ENCODE measurements around the gene RNASE11. TPM values are rescaled to one million over a fixed set of nuclear protein-coding genes. Genes with fewer than 3 reads are reported as not detected.

RNASE11 gene
- total RNA-seq, 1 experiment from 2014 or later, result not detected

DNA sequence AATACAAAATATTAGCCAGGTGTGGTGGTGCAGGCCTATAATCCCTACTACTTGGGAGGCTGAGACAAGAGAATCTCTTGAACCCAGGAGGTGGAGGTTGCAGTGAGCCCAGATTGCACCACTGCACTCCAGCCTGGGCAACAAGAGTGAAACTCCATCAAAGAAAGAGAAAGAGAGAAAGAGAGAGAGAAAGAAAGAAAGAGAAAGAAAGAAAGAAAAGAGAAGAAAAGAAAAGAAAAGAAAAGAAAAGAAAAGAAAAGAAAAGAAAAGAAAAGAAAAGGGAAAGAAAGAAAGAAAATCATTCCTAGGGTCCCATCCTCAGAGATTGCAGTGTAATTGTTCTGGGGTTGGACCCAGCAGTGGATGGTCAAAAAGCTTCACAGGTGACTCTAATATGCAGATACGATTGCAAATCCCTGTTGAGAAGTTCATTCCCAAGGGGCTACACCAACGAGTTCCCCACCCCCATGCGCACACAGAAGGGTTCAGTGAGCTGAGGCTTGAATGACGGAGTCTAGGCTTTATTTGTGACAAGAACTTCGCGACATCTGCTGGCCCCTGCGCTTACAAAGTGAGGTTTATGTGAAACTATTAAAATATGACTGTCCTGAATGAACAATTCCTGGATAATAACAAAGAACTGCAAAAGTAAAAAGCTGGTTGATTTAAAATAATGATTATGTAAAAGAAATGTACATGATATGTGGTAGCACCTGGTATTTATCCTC, 20.7 kb upstream of the RNASE11 start:
- no peaks in the 10 kb centered on the region for H3K27me3 Mint-ChIP-seq (ENCODE audit: low read depth)
- Histone ChIP-seq H4K20me1 (ENCODE audit: control insufficient read depth, insufficient read depth, insufficient read length) (no peaks in the 10 kb centered on the region), H2BK15ac (ENCODE audit: low read depth, low read length) (no peak overlapping the region), H3K9me3 (ENCODE audit: control insufficient read depth, low read depth, low read length) (no peaks in the 10 kb centered on the region), H2BK20ac (ENCODE audit: low read depth, low read length, poor library complexity, severe bottlenecking) (no peak overlapping the region), H3K4ac (ENCODE audit: low read depth, low read length) (no peak overlapping the region), H3K18ac (ENCODE audit: insufficient read length, low read depth, low read length) (no peak overlapping the region), H3K27me3 (ENCODE audit: insufficient read depth, low read length) (no peaks in the 10 kb centered on the region), H3K4me1 (ENCODE audit: insufficient read depth, low read length) (no peaks in the 10 kb centered on the region; the same call in 1 of the 2 replicates), H3K27ac (ENCODE audit: insufficient read length, low read depth, low read length) (no peak overlapping the region), H3K23ac (ENCODE audit: insufficient read length, low read depth, low read length) (no peak overlapping the region), H2BK120ac (ENCODE audit: low read depth, low read length, poor library complexity, severe bottlenecking) (no peak overlapping the region), H3K79me1 (ENCODE audit: insufficient read depth, low read depth, low read length, poor library complexity, severe bottlenecking) (no peaks in the 10 kb centered on the region), H3K4me2 (ENCODE audit: insufficient read depth, insufficient read length, low read length) (no peak overlapping the region), H3T11ph (ENCODE audit: low read length) (no peak overlapping the region), H3K79me2 (ENCODE audit: insufficient read depth, low read length) (no peaks in the 10 kb centered on the region), H4K5ac (ENCODE audit: insufficient read length, low read depth, low read length) (no peak overlapping the region), H3K56ac (ENCODE audit: insufficient read length, low read depth, low read length) (no peak overlapping the region), H3K23me2 (ENCODE audit: insufficient read length, low read depth, low read length, poor library complexity, severe bottlenecking) (peaks cover 5% of the 10 kb centered on the region), H2AFZ (ENCODE audit: low read length) (no peak overlapping the region), H2AK5ac (ENCODE audit: insufficient read length, low read length) (no peak overlapping the region), H2BK12ac (ENCODE audit: insufficient read length, low read depth, low read length) (no peak overlapping the region), H3K14ac (ENCODE audit: insufficient read depth, low read length) (no peak overlapping the region), H4K8ac (replicated peaks; ENCODE audit: insufficient read length, low read depth, low read length) (no peak overlapping the region), H2BK5ac (ENCODE audit: insufficient read length, low read length) (no peak overlapping the region), H4K91ac (ENCODE audit: insufficient read length, low read depth, low read length) (no peak overlapping the region), H3K9ac (ENCODE audit: extremely low read depth, insufficient read length, low read length) (no peak overlapping the region)
- peaks cover 8 to 9% of the 10 kb centered on the region in 2 experiments for H3K4me1 Mint-ChIP-seq
- H3K36me3 Mint-ChIP-seq (ENCODE audit: insufficient read depth in 1 of 3, low read depth in 3 of 3), result no peaks in the 10 kb centered on the region
- no peak overlapping the region for H3K27ac Mint-ChIP-seq
- H3K4me3 Mint-ChIP-seq, result peak overlapping the region in 1 of 2 experiments; percentile 51; a peak in 2 of 5 replicates
- TF ChIP-seq CTCF (conservative IDR thresholded peaks at IDR 0.05), result no peak
- no peaks in the 10 kb centered on the region; a peak in 1 of 5 replicates for H3K9me3 Mint-ChIP-seq
- no CpG with 5 or more reads among the region's 7 CpGs for WGBS (ENCODE audit: extremely low coverage, insufficient read length, low lambda C conversion rate)
- no peak for DNase-seq
